ENCODE data around the gene TMEM19.

Gene TMEM19

DNA sequence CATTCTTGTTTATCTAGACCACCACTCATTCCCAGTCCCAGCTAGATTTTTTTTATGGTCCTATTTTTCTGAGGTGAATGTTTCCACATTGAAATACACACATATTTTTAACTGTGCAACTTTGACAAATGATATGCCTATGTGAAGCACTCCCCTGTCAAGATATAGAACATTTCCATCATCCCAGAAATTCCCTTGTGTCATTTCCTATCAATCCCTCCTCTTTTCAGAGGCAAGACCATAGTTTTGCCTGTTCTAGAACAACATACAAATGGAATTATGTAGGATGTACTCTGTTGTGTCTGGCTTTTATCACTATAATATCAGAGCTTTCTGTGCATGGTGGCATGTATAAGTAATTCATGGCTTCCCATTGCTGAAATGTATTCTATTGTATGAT lies 32.7 kb downstream of the TMEM19 start:
- H3K4me1 ChIP-seq (ENCODE audit: control insufficient read depth in 1 of 2, insufficient read depth in 1 of 2, low read depth in 1 of 2, low read length in 1 of 2), result no peaks in the 10 kb centered on the region
- TF ChIP-seq, protein P1, sequence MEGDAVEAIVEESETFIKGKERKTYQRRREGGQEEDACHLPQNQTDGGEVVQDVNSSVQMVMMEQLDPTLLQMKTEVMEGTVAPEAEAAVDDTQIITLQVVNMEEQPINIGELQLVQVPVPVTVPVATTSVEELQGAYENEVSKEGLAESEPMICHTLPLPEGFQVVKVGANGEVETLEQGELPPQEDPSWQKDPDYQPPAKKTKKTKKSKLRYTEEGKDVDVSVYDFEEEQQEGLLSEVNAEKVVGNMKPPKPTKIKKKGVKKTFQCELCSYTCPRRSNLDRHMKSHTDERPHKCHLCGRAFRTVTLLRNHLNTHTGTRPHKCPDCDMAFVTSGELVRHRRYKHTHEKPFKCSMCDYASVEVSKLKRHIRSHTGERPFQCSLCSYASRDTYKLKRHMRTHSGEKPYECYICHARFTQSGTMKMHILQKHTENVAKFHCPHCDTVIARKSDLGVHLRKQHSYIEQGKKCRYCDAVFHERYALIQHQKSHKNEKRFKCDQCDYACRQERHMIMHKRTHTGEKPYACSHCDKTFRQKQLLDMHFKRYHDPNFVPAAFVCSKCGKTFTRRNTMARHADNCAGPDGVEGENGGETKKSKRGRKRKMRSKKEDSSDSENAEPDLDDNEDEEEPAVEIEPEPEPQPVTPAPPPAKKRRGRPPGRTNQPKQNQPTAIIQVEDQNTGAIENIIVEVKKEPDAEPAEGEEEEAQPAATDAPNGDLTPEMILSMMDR (IDR thresholded peaks at IDR 0.05), result no peak
- H3K27ac ChIP-seq, result no peak overlapping the region
- H3K36me3 ChIP-seq, result no peaks in the 10 kb centered on the region
- H3K9me3 ChIP-seq, result no peaks in the 10 kb centered on the region
- H3K27me3 ChIP-seq, result no peaks in the 10 kb centered on the region
- no peak overlapping the region for H3K4me3 ChIP-seq (ENCODE audit: low read depth in 1 of 2, low read length in 1 of 2)

DNA sequence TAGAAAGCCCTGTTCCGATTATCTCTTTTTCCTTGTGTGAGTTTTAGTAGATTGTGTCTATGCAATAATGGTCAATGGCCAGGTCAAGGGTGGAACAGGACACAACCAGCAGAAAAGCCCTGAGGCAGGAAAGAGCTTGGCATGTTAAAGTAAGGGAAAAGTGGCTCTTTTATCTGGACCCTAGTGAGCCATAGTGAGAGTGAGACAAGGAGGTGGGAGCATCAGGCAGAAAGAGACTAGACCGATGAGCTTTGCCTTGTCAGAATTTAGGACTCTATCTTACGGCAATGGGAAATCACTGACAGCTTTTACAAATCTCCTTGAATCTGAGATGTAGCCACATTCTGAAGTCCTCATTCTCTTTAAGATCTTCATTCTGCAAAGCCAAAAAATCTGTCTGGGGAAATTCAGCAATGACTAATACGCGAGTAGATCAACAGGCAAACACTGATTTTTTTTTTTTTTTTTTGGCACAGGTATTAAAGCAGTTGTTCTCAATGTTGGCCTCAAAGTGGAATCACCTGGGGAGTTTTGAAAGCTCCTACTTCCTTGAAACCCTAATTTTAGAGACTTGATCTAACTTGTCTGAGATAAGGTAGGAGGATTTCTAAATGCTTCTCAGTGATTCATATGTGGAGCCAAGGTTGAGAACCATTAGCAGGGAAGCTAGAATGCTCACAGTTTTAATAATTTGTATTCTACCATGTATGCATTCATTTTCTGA lies 33.9 kb downstream of the TMEM19 start:
- TF ChIP-seq, protein P1 (IDR thresholded peaks at IDR 0.05), result no peak
- Histone ChIP-seq H3K27ac (no peak overlapping the region), H3K4me1 (ENCODE audit: control insufficient read depth in 1 of 2, insufficient read depth in 1 of 2, low read depth in 1 of 2, low read length in 1 of 2) (no peaks in the 10 kb centered on the region), H3K36me3 (no peaks in the 10 kb centered on the region), H3K9me3 (no peaks in the 10 kb centered on the region), H3K4me3 (ENCODE audit: low read depth in 1 of 2, low read length in 1 of 2) (no peak overlapping the region), H3K27me3 (no peaks in the 10 kb centered on the region)

DNA sequence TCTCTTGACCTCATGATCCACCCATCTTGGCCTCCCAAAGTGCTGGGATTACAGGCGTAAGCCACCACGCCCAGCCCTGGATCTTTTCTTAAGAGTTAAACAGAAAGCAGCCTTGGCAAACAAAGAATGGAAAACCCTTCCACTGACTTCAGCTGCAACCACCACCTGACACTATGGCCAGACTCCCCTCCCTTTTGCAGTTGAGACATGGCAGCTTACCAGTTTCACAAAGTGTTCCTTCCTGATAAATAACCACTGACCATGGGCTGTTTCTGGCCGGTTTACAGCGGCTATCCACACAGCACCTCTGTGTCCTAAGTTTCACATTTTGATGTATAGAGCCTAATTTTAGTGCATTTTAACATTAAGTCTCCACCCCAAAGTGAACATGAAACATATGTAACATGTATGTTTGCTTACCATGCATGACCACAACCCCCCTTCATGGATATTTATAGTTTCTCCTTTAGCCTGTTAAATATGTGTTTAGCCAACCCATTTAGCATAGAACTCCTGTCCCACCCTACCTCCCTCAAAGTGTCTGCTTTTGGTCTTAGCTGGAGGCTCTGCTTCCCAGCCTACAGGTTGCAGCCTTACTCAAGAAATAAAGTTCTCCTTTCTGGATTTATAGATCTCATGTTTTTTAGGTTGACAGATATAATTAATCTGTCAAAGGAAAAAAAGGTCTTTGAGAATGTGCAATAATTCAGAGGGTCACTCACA lies 36.1 kb downstream of the TMEM19 start:
- Histone ChIP-seq H3K9me3 (no peaks in the 10 kb centered on the region), H3K4me1 (ENCODE audit: control insufficient read depth in 1 of 2, insufficient read depth in 1 of 2, low read depth in 1 of 2, low read length in 1 of 2) (no peaks in the 10 kb centered on the region), H3K36me3 (no peaks in the 10 kb centered on the region), H3K27me3 (no peaks in the 10 kb centered on the region), H3K27ac (no peak overlapping the region), H3K4me3 (ENCODE audit: low read depth in 1 of 2, low read length in 1 of 2) (no peak overlapping the region)
- TF ChIP-seq, protein P1 (IDR thresholded peaks at IDR 0.05), result no peak

DNA sequence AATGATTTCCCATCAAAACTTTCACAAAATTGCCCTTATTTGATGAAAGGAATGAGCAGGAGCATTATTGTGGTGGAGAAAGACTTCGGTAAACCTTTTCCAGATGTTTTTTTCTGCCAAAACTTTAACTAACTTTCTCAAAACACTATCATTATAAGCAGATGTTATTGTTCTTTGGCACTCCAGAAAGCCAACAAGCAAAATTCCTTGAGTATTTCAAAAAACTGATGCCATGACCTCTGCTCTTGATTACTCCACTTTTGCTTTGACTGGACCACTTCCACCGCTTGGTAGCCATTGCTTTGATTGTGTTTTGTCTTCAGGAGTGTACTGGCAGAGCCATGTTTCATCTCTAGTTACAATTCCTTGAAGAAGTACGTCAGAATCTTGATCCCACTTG lies 39.1 kb downstream of the TMEM19 start:
- no peaks in the 10 kb centered on the region for H3K9me3 ChIP-seq
- H3K27ac ChIP-seq, result no peak overlapping the region
- TF ChIP-seq, protein P1 (IDR thresholded peaks at IDR 0.05), result no peak
- H3K36me3 ChIP-seq, result no peaks in the 10 kb centered on the region
- no peaks in the 10 kb centered on the region for H3K27me3 ChIP-seq
- no peaks in the 10 kb centered on the region for H3K4me1 ChIP-seq (ENCODE audit: control insufficient read depth in 1 of 2, insufficient read depth in 1 of 2, low read depth in 1 of 2, low read length in 1 of 2)
- no peak overlapping the region for H3K4me3 ChIP-seq (ENCODE audit: low read depth in 1 of 2, low read length in 1 of 2)

DNA sequence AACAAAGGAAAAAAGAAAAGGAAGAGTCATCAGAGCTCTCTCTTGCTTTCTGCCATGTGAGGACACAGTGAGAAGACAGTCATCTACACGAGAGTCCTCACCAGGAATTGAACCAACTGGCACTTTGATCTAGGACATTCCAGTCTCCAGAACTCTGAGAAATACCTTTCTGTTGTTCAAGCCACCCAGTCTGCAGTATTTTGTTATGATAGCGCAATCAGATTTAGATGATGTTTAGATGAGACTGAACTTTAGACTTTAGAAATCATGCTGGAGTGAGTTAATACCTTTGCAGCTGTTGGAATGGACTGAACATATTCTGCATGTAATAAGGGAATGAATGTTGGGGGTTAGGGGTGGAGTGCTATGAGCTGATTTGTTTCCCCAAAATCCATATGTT lies 40.7 kb downstream of the TMEM19 start:
- TF ChIP-seq, protein P1 (IDR thresholded peaks at IDR 0.05), result no peak
- no peaks in the 10 kb centered on the region for H3K9me3 ChIP-seq
- no peaks in the 10 kb centered on the region for H3K36me3 ChIP-seq
- H3K27ac ChIP-seq, result no peak overlapping the region
- no peaks in the 10 kb centered on the region for H3K4me1 ChIP-seq (ENCODE audit: control insufficient read depth in 1 of 2, insufficient read depth in 1 of 2, low read depth in 1 of 2, low read length in 1 of 2)
- no peaks in the 10 kb centered on the region for H3K27me3 ChIP-seq
- H3K4me3 ChIP-seq (ENCODE audit: low read depth in 1 of 2, low read length in 1 of 2), result no peak overlapping the region
